ENCODE data around the gene LRP6.

DNA sequence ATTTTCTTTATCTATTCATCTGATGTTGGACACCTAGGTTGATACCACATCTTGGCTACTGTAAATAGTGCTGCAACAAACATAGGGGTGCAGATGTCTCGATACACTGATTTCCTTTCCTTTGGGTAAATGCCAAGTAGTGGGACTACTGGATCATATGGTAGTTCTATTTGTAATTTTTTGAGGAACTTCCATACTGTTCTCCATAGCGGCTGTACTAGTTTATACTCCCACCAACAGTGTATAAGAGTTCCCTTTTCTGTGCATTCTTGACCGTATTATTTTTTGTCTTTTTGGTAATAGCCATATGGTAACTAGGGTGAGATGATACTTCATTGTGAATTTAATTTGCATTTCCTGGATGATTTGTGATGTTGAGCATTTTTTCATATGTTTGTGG lies 71.8 kb downstream of the LRP6 start:
- TF ChIP-seq HDGF (IDR thresholded peaks at IDR 0.05) (no peak), TAF1 (IDR thresholded peaks at IDR 0.05; ENCODE audit: borderline replicate concordance, low read depth, low read length) (no peak), BHLHE40 (IDR thresholded peaks at IDR 0.05; ENCODE audit: borderline replicate concordance in 1 of 2, low read depth in 2 of 2, low read length in 1 of 2) (no peak), SMAD1 (IDR thresholded peaks at IDR 0.05; ENCODE audit: low read depth, partially characterized antibody) (no peak), RB1 (IDR thresholded peaks at IDR 0.05; ENCODE audit: borderline replicate concordance) (no peak), ZBTB33 (IDR thresholded peaks at IDR 0.05) (no peak), CREB1 (IDR thresholded peaks at IDR 0.05; ENCODE audit: low read depth) (no peak)

Measured in GM12878 (cell line).